Breast epithelium (tissue), 3 donors: Measurements from ENCODE around the gene FAM89B.

Experiments
- CTCF ChIP-seq, 3 donors: fragments of 450-650 bp; IDR thresholded peaks; one replicate each; pipeline ENCODE4 v1.5.1; 2016 to 2017; ENCODE audit warnings: antibody characterized with exemption in 3 of 3, mild to moderate bottlenecking in 3 of 3, moderate library complexity in 3 of 3
- POLR2A ChIP-seq: fragments of 450-650 bp; IDR thresholded peaks from one replicate; pipeline ENCODE4 v1.6.1; 2016; ENCODE audit warnings: antibody characterized with exemption, mild to moderate bottlenecking, moderate library complexity
- POLR2AphosphoS5 ChIP-seq, 3 donors: sonication (generic); formaldehyde crosslinking; IDR thresholded peaks; one replicate each; pipeline ENCODE4 v1.6.1; 2017; ENCODE audit warnings: antibody characterized with exemption in 3 of 3

GRCh38 chr11:65616575-65617001, 44.2 kb downstream of the FAM89B start:
- TF ChIP-seq POLR2AphosphoS5 (IDR thresholded peaks at IDR 0.05) (no peak), CTCF (IDR thresholded peaks at IDR 0.05) (no peak), POLR2A (no peak)
